WERI-Rb-1 (cell line): Measurements from ENCODE around the gene PDCL2.
A peak's percentile ranks its signal among the peaks of the same experiment; 100 is the strongest.
"Not testable (repeated sequence)": the region's sequence is repeated elsewhere in the genome, so short reads cannot be mapped to it uniquely, and the experiment has no call there.

Experiments
- DNase-seq: peaks from one replicate; pipeline ENCODE4 v3.0.0-alpha.2; 2020
- H3K27ac ChIP-seq: fragments of 250-450 bp; sonication (Bioruptor Pico); 2 replicates; pipeline ENCODE4 v1.5.1; 2020; ENCODE audit warnings: mild to moderate bottlenecking, moderate library complexity
- H3K27me3 ChIP-seq: fragments of 250-450 bp; sonication (Bioruptor Pico); 2 replicates; pipeline ENCODE4 v1.5.1; 2021; ENCODE audit warnings: mild to moderate bottlenecking, low read depth, moderate library complexity; ENCODE audit not compliant: insufficient read depth, severe bottlenecking
- H3K36me3 ChIP-seq: fragments of 250-450 bp; sonication (Bioruptor Pico); 2 replicates; pipeline ENCODE4 v1.5.1; 2020; ENCODE audit warnings: mild to moderate bottlenecking, moderate library complexity
- H3K4me3 ChIP-seq: 2 replicates; pipeline ENCODE4 v1.5.1; 2011; ENCODE audit warnings: low read depth, mild to moderate bottlenecking, control low read depth, low read length
- H3K9me3 ChIP-seq: fragments of 250-450 bp; sonication (Bioruptor Pico); 2 replicates; pipeline ENCODE4 v1.5.1; 2021; ENCODE audit warnings: mild to moderate bottlenecking, moderate library complexity; ENCODE audit not compliant: severe bottlenecking
- CTCF ChIP-seq: IDR thresholded peaks from 2 replicates; pipeline ENCODE4 v1.5.1; 2011; ENCODE audit warnings: low read depth, mild to moderate bottlenecking, control low read depth, inconsistent platforms, low read length

Gene PDCL2

GRCh38 chr4:55560096-55560495, 31.9 kb downstream of the PDCL2 start:
- Histone ChIP-seq H3K4me3 (no peak overlapping the region), H3K27ac (no peak overlapping the region), H3K36me3 (no peaks in the 10 kb centered on the region), H3K9me3 (no peaks in the 10 kb centered on the region), H3K27me3 (no peaks in the 10 kb centered on the region)
- TF ChIP-seq CTCF: no peak
- no peak for DNase-seq

- Histone ChIP-seq H3K9me3 (no peaks in the 10 kb centered on the region), H3K36me3 (no peaks in the 10 kb centered on the region), H3K27me3 (no peaks in the 10 kb centered on the region), H3K27ac (no peak overlapping the region), H3K4me3 (no peak overlapping the region)
- no peak for TF ChIP-seq CTCF
- DNase-seq: no peak
Observed at GRCh38 chr4:55554453-55555030, 37.5 kb downstream of the PDCL2 start.

- Histone ChIP-seq H3K27me3 (no peaks in the 10 kb centered on the region), H3K36me3 (no peaks in the 10 kb centered on the region), H3K9me3 (no peaks in the 10 kb centered on the region), H3K4me3 (no peak overlapping the region), H3K27ac (no peak overlapping the region)
- no peak for DNase-seq
- no peak for TF ChIP-seq CTCF
Observed at GRCh38 chr4:55553441-55554201, 38.4 kb downstream of the PDCL2 start.

GRCh38 chr4:55551964-55552363, 40.1 kb downstream of the PDCL2 start:
- not testable (repeated sequence) for DNase-seq, H3K4me3 ChIP-seq, H3K9me3 ChIP-seq, H3K36me3 ChIP-seq, H3K27ac ChIP-seq, H3K27me3 ChIP-seq

GRCh38 chr4:55549888-55550287, 42.2 kb downstream of the PDCL2 start:
- DNase-seq: no peak
- Histone ChIP-seq H3K27me3 (no peaks in the 10 kb centered on the region), H3K36me3 (no peaks in the 10 kb centered on the region), H3K4me3 (no peak overlapping the region), H3K27ac (no peak overlapping the region), H3K9me3 (no peaks in the 10 kb centered on the region)
- no peak for TF ChIP-seq CTCF

GRCh38 chr4:55547918-55548317, 44.1 kb downstream of the PDCL2 start:
- Histone ChIP-seq H3K4me3 (peak overlapping the region; percentile 81), H3K27ac (peak overlapping the region; percentile 95), H3K27me3 (no peaks in the 10 kb centered on the region), H3K9me3 (no peaks in the 10 kb centered on the region), H3K36me3 (no peaks in the 10 kb centered on the region)
- TF ChIP-seq CTCF: no peak
- DNase-seq: no peak
